Raji (cell line): ENCODE measurements around the gene ANAPC2.

Experiments
- POLR2A ChIP-seq: IDR thresholded peaks from 2 replicates; pipeline ENCODE4 v1.6.1; 2011; ENCODE audit warnings: low read depth, low read length, control low read depth; ENCODE audit not compliant: insufficient read depth

Gene ANAPC2

GRCh38 chr9:137188490-137189296, at the start of gene ANAPC2, which contains the start of gene SSNA1:
Gene ANAPC2 (minus strand): TSS chr9:137188560. CDS start chr9:137188532, 28 bp downstream.
Gene SSNA1 (plus strand): TSS chr9:137188676. CDS start chr9:137188727, 51 bp downstream.
- TF ChIP-seq POLR2A = peak; percentile 92

GRCh38 chr9:137236936-137237421, 48.6 kb upstream of the ANAPC2 start:
- TF ChIP-seq POLR2A = peak; percentile 19; the same call in 1 of the 2 replicates

GRCh38 chr9:137236238-137236935, 48.0 kb upstream of the ANAPC2 start:
- no peak for TF ChIP-seq POLR2A

GRCh38 chr9:137235424-137236237, 47.3 kb upstream of the ANAPC2 start:
- TF ChIP-seq POLR2A = no peak; the same call in 1 of the 2 replicates

- TF ChIP-seq POLR2A = 0 out of 2 replicates have a peak, but pooled peaks have one; percentile 10
Measured at GRCh38 chr9:137234758-137235423, 46.5 kb upstream of the ANAPC2 start.

- TF ChIP-seq POLR2A = no peak
Measured at GRCh38 chr9:137234055-137234697, 45.8 kb upstream of the ANAPC2 start.

- no peak for TF ChIP-seq POLR2A
Measured at GRCh38 chr9:137233143-137233980, 45.0 kb upstream of the ANAPC2 start.

GRCh38 chr9:137232510-137232909, 44.1 kb upstream of the ANAPC2 start:
- TF ChIP-seq POLR2A = no peak

GRCh38 chr9:137232101-137232500, 43.7 kb upstream of the ANAPC2 start:
- TF ChIP-seq POLR2A = no peak

- no peak for TF ChIP-seq POLR2A
Measured at GRCh38 chr9:137231372-137232039, 43.1 kb upstream of the ANAPC2 start.

GRCh38 chr9:137230705-137231371, 42.5 kb upstream of the ANAPC2 start, which contains the start of gene SLC34A3:
Gene SLC34A3 (plus strand): TSS chr9:137230901. CDS start chr9:137231703, 802 bp downstream.
- TF ChIP-seq POLR2A = 0 out of 2 replicates have a peak, but pooled peaks have one; percentile 16
